ENCODE measurements around the gene LINC00305. TPM values are rescaled to one million over a fixed set of nuclear protein-coding genes. Genes with fewer than 3 reads are reported as not detected.

Gene LINC00305
- total RNA-seq, 2 donors from 2014 or later, result not detected

- DNase-seq (no peak), ATAC-seq (no peak)
- TF ChIP-seq CTCF (IDR thresholded peaks at IDR 0.05) (peak in 2 of 7 experiments; percentile 15 to 18), POLR2A (IDR thresholded peaks at IDR 0.05) (no peak)
- 35 to 44% methylated on average over 1 of the region's 1 CpG for WGBS, 2 donors
- no peak overlapping the region for H3K27ac ChIP-seq
- no peak overlapping the region for H3K4me3 ChIP-seq
- H3K27me3 ChIP-seq, result no peaks in the 10 kb centered on the region
- no peaks in the 10 kb centered on the region for H3K9me3 ChIP-seq
- H3K36me3 ChIP-seq (replicated peaks in 1 of 2; ENCODE audit: insufficient read depth in 1 of 2, low read depth in 2 of 2), result no peaks in the 10 kb centered on the region
- H3K4me1 ChIP-seq, result no peaks in the 10 kb centered on the region
- intact Hi-C loops (cut with DNase I), result no loop called here
Measured at GRCh38 chr18:64119916-64120315, 29.0 kb downstream of the LINC00305 start.

GRCh38 chr18:64118406-64118805 is 30.5 kb downstream of the LINC00305 start:
- ATAC-seq (no peak), DNase-seq (no peak)
- Histone ChIP-seq H3K27ac (no peak overlapping the region), H3K9me3 (no peaks in the 10 kb centered on the region), H3K27me3 (no peaks in the 10 kb centered on the region), H3K36me3 (replicated peaks in 1 of 2; ENCODE audit: insufficient read depth in 1 of 2, low read depth in 2 of 2) (no peaks in the 10 kb centered on the region), H3K4me1 (no peaks in the 10 kb centered on the region), H3K4me3 (no peak overlapping the region)
- TF ChIP-seq CTCF (IDR thresholded peaks at IDR 0.05), result no peak
- no peak for TF ChIP-seq POLR2A (IDR thresholded peaks at IDR 0.05)
- intact Hi-C loops (cut with DNase I), result no loop called here
- 88 to 91% methylated on average over 3 of the region's 3 CpGs for WGBS, 2 donors

- no peaks in the 10 kb centered on the region for H3K27me3 ChIP-seq
- DNase-seq (no peak), ATAC-seq (no peak)
- H3K36me3 ChIP-seq (replicated peaks in 1 of 2; ENCODE audit: insufficient read depth in 1 of 2, low read depth in 2 of 2), result no peaks in the 10 kb centered on the region
- WGBS, 2 donors, result 56 to 63% methylated on average over 5 of the region's 5 CpGs
- H3K4me3 ChIP-seq, result no peak overlapping the region
- H3K4me1 ChIP-seq, result no peaks in the 10 kb centered on the region
- no peaks in the 10 kb centered on the region for H3K9me3 ChIP-seq
- TF ChIP-seq POLR2A (IDR thresholded peaks at IDR 0.05), result no peak
- no peak for TF ChIP-seq CTCF (IDR thresholded peaks at IDR 0.05)
- H3K27ac ChIP-seq, result no peak overlapping the region
- intact Hi-C loops (cut with DNase I), result no loop called here
Measured at GRCh38 chr18:64116571-64117175, 32.2 kb downstream of the LINC00305 start.

- H3K27me3 ChIP-seq, result no peaks in the 10 kb centered on the region
Measured at GRCh38 chr18:64115881-64116280, 33.0 kb downstream of the LINC00305 start.

More at GRCh38 chr18:64115881-64116280, 33.0 kb downstream of the LINC00305 start:
- 64 to 85% methylated on average over 3 of the region's 3 CpGs for WGBS, 2 donors
- no peaks in the 10 kb centered on the region for H3K4me1 ChIP-seq
- no peak for DNase-seq
- H3K9me3 ChIP-seq, result no peaks in the 10 kb centered on the region
- TF ChIP-seq POLR2A (IDR thresholded peaks at IDR 0.05), result no peak
- TF ChIP-seq CTCF (IDR thresholded peaks at IDR 0.05), result no peak
- ATAC-seq, result no peak
- no peaks in the 10 kb centered on the region for H3K36me3 ChIP-seq (replicated peaks in 1 of 2; ENCODE audit: insufficient read depth in 1 of 2, low read depth in 2 of 2)
- intact Hi-C loops (cut with DNase I), result no loop called here
- H3K4me3 ChIP-seq, result no peak overlapping the region
- no peak overlapping the region for H3K27ac ChIP-seq
